NB4 (cell line): ENCODE measurements around the gene ERVH48-1.
"Not testable (repeated sequence)": the region's sequence is repeated elsewhere in the genome, so short reads cannot be mapped to it uniquely, and the experiment has no call there.

ENCODE experiments used
- DNase-seq: peaks from one replicate; pipeline ENCODE4 v3.0.0; 2010; ENCODE audit warnings: low read depth
- H3K4me3 ChIP-seq: one replicate; pipeline ENCODE4 v1.5.1; 2011; ENCODE audit warnings: mild to moderate bottlenecking, low read depth, low read length, moderate library complexity
- MYC ChIP-seq: IDR thresholded peaks from 2 replicates; pipeline ENCODE4 v1.6.1; 2011; ENCODE audit warnings: low read depth, low read length
- POLR2A ChIP-seq: IDR thresholded peaks from 2 replicates; pipeline ENCODE4 v1.6.1; 2011; ENCODE audit warnings: mild to moderate bottlenecking; ENCODE audit not compliant: insufficient read length; ENCODE audit errors: extremely low read depth
- TF ChIP-seq, protein P1 (sequence below): IDR thresholded peaks from one replicate; pipeline ENCODE4 v1.5.1; 2012; ENCODE audit warnings: low read depth, low read length
- TF ChIP-seq, protein P2 (sequence below): IDR thresholded peaks from 2 replicates; pipeline ENCODE4 v1.6.1; 2011; ENCODE audit warnings: low read depth, low read length

Gene ERVH48-1

DNA sequence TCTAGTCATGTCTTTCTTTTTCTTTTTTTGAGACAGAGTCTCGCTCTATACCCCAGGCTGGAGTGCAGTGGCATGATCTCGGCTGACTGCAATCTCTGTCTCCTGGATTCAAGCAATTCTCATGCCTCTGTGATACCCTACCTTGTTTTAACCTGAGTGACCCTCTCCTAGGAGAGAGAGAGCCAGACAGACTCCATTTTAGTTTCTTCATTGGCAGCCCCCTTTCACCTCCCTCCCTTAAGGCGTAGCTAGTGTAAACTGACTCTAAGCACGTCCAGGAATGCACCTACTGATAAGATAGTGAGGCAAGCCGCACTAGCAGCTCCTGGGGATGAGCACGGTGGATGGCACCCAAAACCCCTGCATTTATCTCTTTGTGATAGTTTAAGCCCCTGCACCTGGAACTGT lies 43.8 kb upstream of the ERVH48-1 start:
- TF ChIP-seq, protein P1, sequence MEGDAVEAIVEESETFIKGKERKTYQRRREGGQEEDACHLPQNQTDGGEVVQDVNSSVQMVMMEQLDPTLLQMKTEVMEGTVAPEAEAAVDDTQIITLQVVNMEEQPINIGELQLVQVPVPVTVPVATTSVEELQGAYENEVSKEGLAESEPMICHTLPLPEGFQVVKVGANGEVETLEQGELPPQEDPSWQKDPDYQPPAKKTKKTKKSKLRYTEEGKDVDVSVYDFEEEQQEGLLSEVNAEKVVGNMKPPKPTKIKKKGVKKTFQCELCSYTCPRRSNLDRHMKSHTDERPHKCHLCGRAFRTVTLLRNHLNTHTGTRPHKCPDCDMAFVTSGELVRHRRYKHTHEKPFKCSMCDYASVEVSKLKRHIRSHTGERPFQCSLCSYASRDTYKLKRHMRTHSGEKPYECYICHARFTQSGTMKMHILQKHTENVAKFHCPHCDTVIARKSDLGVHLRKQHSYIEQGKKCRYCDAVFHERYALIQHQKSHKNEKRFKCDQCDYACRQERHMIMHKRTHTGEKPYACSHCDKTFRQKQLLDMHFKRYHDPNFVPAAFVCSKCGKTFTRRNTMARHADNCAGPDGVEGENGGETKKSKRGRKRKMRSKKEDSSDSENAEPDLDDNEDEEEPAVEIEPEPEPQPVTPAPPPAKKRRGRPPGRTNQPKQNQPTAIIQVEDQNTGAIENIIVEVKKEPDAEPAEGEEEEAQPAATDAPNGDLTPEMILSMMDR, result no peak
- TF ChIP-seq, protein P2, sequence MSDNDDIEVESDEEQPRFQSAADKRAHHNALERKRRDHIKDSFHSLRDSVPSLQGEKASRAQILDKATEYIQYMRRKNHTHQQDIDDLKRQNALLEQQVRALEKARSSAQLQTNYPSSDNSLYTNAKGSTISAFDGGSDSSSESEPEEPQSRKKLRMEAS, result no peak
- TF ChIP-seq POLR2A (no peak), MYC (no peak)
- no peak for DNase-seq

DNA sequence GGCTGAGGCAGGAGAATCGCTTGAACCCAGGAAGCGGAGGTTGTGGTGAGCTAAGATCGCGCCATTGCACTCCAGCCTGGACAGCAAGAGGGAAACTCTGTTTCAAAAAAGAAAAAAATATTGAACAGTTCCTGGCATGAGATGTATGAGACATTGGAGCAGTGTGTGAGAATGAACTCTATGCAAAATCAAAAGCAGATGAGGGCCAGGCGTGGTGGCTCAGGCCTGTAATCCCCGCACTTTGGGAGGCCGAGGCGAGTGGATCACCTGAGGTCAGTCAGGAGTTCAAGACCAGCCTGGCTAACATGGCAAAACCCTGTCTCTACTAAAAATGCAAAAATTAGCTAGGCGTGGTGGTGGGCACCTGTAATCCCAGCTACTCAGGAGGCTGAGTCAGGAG lies 42.2 kb upstream of the ERVH48-1 start:
- not testable (repeated sequence) for DNase-seq, H3K4me3 ChIP-seq

More for the DNA sequence above, 43.8 kb upstream of the ERVH48-1 start:
- H3K4me3 ChIP-seq, result no peak overlapping the region

DNA sequence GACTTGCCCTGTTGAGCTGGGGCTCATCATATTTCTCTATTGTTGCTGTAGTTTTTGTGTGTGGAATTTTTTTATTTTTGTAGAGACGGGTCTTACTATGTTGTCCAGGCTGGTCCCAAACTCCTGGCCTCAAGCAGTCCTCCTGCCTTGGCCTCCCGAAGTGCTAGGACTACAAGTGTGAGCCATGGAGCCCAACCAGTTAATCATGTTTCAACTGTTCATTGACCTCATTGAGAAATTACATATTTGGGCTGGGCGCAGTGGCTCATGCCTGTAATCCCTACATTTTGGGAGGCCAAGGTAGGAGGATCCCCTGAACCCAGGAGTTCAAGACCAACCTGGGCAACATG lies 39.8 kb upstream of the ERVH48-1 start:
- H3K4me3 ChIP-seq, result no peak overlapping the region
- TF ChIP-seq MYC, result no peak
- TF ChIP-seq, protein P2, result no peak
- DNase-seq, result no peak

DNA sequence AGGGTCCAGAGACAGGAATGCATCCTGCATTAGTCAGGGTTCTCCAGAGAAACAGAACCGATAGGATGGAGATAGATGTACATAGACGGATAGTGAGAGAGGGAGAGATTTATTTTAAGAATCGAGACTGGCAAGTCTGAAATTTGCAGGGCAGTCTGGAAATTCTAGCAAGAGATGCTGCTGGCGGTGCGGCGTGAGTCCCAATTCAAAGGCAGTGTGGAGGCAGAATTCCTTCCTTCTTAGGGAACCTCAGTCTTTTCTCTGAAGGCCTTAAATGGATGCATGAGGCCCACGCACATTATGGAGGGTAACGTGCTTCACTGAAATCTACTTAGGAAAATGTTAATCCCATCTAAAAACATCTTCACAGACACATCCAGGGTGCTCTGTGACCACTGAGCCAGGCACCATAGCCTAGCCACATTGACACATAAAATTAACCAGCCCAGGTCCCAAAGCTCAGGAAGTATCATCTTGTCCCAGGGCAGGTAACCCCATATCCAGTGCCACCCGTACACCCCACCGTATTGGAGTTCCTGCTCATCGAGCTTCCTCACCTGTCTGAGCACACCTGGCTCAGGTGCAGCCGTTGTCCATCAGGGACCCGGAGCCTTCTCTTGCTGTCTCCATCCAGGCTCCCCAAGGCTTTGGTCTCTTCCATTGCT lies 39.2 kb upstream of the ERVH48-1 start:
- no peak overlapping the region for H3K4me3 ChIP-seq
- no peak for DNase-seq
- TF ChIP-seq, protein P1, result no peak

DNA sequence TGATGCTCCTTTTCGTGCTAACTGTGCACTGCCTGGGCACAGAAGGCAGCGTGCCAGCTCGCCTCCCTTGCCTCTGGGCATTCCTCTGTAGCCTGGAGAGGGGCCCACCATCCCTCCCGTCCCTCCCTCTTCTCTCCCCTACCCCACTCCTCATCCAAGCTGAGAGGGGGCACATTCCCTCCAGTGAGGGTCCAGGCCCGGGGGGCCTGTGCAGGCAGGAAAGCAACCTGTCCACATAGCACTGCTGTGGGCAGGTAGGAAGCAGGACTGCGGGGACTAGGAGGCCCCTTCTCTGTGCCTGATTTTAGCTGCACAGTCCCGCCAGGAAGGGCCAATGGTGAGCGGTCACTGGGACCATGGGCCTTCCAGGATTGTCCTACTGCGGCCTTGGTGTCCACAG lies 38.7 kb upstream of the ERVH48-1 start:
- no peak overlapping the region for H3K4me3 ChIP-seq
- no peak for TF ChIP-seq POLR2A
- TF ChIP-seq, protein P2, result no peak
- TF ChIP-seq MYC, result no peak
- TF ChIP-seq, protein P1, result no peak
- DNase-seq, result no peak

DNA sequence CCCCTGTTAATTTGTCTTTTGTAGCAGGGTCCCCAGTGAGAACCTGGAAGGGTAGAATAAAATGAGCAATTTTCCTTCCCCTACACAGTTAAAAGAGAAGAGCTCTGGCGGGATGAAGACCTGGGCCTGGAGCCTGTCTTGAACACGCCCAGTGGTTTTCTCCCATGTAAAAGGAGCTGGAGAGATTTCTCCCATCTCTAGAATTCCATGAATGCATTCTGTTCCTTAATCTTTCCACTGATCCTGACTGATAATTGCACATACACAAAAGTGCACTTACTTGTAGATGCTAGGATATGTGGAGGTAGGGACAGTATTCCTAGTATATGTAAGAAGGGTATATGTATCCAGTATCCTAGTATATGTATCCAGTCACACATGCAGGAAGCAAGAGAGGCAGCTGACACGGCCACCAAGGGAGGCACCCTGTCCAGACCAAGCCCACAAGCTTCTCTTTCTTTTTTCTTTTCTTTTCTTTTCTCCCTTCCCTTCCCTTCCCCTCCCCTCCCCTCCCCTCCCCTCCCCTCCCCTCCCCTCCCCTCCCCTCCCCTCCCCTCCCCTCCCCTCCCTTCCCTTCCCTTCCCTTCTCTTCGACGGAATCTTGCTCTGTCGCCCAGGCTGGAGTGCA lies 37.1 kb upstream of the ERVH48-1 start:
- DNase-seq, result no peak
- TF ChIP-seq POLR2A (no peak), MYC (no peak)
- TF ChIP-seq, protein P1, result no peak
- TF ChIP-seq, protein P2, result no peak
- no peak overlapping the region for H3K4me3 ChIP-seq

DNA sequence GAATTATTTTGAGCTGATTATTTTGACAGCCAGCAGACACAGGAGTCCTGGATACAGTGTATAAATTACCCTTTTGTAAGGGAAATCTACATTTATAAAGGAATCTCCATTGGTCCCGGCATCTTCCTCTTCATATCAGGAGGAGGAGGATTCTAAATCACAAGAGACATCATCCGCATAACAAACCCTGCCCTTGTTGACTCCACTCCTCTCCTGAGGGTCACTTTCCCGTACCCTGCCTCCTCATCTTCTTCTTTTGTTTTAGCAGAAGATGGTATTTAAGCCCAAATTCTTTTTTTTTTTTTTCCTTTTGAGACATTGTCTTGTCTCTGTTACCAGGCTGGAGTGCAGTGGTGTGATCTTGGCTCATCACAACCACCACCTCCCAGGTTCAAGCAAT lies 34.3 kb upstream of the ERVH48-1 start:
- TF ChIP-seq POLR2A (no peak), MYC (no peak)
- TF ChIP-seq, protein P1, result no peak
- TF ChIP-seq, protein P2, result no peak
- DNase-seq, result no peak
- H3K4me3 ChIP-seq, result no peak overlapping the region

DNA sequence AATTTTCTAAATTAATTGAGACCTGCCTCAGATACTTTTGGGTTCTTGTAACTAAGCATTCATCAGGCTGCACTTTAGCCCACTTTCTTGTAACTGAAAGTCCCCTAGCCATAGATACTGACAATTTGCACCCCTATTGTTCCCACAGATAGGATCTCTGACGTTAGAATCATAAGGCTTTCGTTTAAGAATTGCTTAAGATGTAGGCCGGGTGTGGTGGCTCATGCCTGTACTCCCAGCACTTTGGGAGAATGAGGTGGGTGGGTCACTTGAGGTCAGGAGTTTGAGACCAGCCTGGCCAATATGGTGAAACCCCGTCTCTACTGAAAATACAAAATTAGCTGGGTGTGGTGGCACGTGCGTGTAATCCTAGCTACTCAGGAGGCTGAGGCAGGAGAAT lies 32.7 kb upstream of the ERVH48-1 start:
- DNase-seq, result peak; percentile 52
- H3K4me3 ChIP-seq, result not testable (repeated sequence)
